NCI-H2227 treated with DMSO at 0.1 percent for 48 hours (cell line): ENCODE measurements around the gene TNNI3K.

Experiments used
- DNase-seq: peaks from one replicate; lab custom pipeline; 2025; lab: John Stamatoyannopoulos, UW

Gene TNNI3K

GRCh38 chr1:74395571-74395970, 160.4 kb downstream of the TNNI3K start:
- no peak for DNase-seq

GRCh38 chr1:74396462-74396861, 161.3 kb downstream of the TNNI3K start:
- no peak for DNase-seq

- no peak for DNase-seq
Observed at GRCh38 chr1:74396933-74397332, 161.7 kb downstream of the TNNI3K start.

GRCh38 chr1:74399249-74399648, 164.1 kb downstream of the TNNI3K start:
- DNase-seq: no peak

GRCh38 chr1:74402873-74403272, 167.7 kb downstream of the TNNI3K start:
- no peak for DNase-seq

GRCh38 chr1:74403606-74404005, 168.4 kb downstream of the TNNI3K start:
- DNase-seq: no peak

- no peak for DNase-seq
Observed at GRCh38 chr1:74406759-74407158, 171.6 kb downstream of the TNNI3K start.

GRCh38 chr1:74407902-74408301, 172.7 kb downstream of the TNNI3K start:
- no peak for DNase-seq

GRCh38 chr1:74412244-74412643, 177.1 kb downstream of the TNNI3K start:
- no peak for DNase-seq

- DNase-seq: no peak
Observed at GRCh38 chr1:74415935-74416334, 180.7 kb downstream of the TNNI3K start.

GRCh38 chr1:74419611-74420010, 184.4 kb downstream of the TNNI3K start:
- no peak for DNase-seq

GRCh38 chr1:74420467-74420866, 185.3 kb downstream of the TNNI3K start:
- DNase-seq: no peak

- no peak for DNase-seq
Observed at GRCh38 chr1:74422421-74423292, 187.5 kb downstream of the TNNI3K start.

- DNase-seq: no peak
Observed at GRCh38 chr1:74423471-74423870, 188.3 kb downstream of the TNNI3K start.

GRCh38 chr1:74425676-74426075, 190.5 kb downstream of the TNNI3K start:
- DNase-seq: no peak

- peak; percentile 53 for DNase-seq
Observed at GRCh38 chr1:74426208-74426937, 191.2 kb downstream of the TNNI3K start.

- no peak for DNase-seq
Observed at GRCh38 chr1:74427681-74428080, 192.5 kb downstream of the TNNI3K start.

GRCh38 chr1:74429580-74429979, 194.4 kb downstream of the TNNI3K start:
- DNase-seq: no peak

GRCh38 chr1:74430342-74430934, 195.3 kb downstream of the TNNI3K start:
- no peak for DNase-seq

GRCh38 chr1:74431531-74431930, 196.3 kb downstream of the TNNI3K start:
- no peak for DNase-seq

- no peak for DNase-seq
Observed at GRCh38 chr1:74432325-74432724, 197.1 kb downstream of the TNNI3K start.

GRCh38 chr1:74434321-74434720, 199.1 kb downstream of the TNNI3K start:
- no peak for DNase-seq

GRCh38 chr1:74436078-74436477, 200.9 kb downstream of the TNNI3K start:
- DNase-seq: no peak
